Lower lobe of right lung (tissue), 2 donors: ENCODE measurements around the gene ERBIN. TPM values are rescaled to one million over a fixed set of nuclear protein-coding genes. Genes with fewer than 3 reads are reported as not detected.
"Not testable (repeated sequence)": the region's sequence is repeated elsewhere in the genome, so short reads cannot be mapped to it uniquely, and the experiment has no call there.

Source experiments
- ATAC-seq, 2 donors: fragments of 200-7000 bp; cut with Tn5 transposase; one replicate each; pipeline ENCODE4 v1.9.1; 2020 to 2022; ENCODE audit warnings: mild to moderate bottlenecking in 2 of 2, moderate library complexity in 2 of 2
- DNase-seq: peaks from one replicate; pipeline ENCODE4 v3.0.0-alpha.2; 2020
- H3K27ac ChIP-seq: fragments of 200-600 bp; one replicate; pipeline ENCODE4 v1.8.0; 2022
- H3K27me3 ChIP-seq: fragments of 200-600 bp; one replicate; pipeline ENCODE4 v1.8.0; 2022; ENCODE audit warnings: low read depth
- H3K36me3 ChIP-seq: fragments of 200-600 bp; one replicate; pipeline ENCODE4 v1.8.0; 2022; ENCODE audit warnings: mild to moderate bottlenecking
- H3K4me1 ChIP-seq: fragments of 200-600 bp; one replicate; pipeline ENCODE4 v1.8.0; 2022
- H3K4me3 ChIP-seq: fragments of 200-600 bp; one replicate; pipeline ENCODE4 v1.8.0; 2022; ENCODE audit warnings: mild to moderate bottlenecking
- H3K9me3 ChIP-seq: fragments of 200-600 bp; one replicate; pipeline ENCODE4 v1.8.0; 2022
- CTCF ChIP-seq: fragments of 200-600 bp; IDR thresholded peaks from one replicate; pipeline ENCODE4 v1.8.0; 2022; ENCODE audit warnings: antibody characterized with exemption, mild to moderate bottlenecking
- intact Hi-C: fragments of 100-400 bp; cut with DNase I; formaldehyde crosslinking; loops from one replicate; pipeline ENCODE4 v1.11.0; 2022
- total RNA-seq: library from RNA; stranded (reverse); fragmentation: NEBNext Ultra II Directional; extraction: Animal tissue kit (Norgen Biotek cat#: 25700); gene quantifications from one replicate; pipeline ENCODE4 v1.2.1, GENCODE V29; 2021
- donor health status: DM: no; HTN: yes; CAD: no; lungs with severe emphysema.

Gene ERBIN
- total RNA-seq, 1 donor from 2014 or later, result 68.2 TPM

GRCh38 chr5:65967288-65968066 lies 41.1 kb downstream of the ERBIN start:
- TF ChIP-seq CTCF, result no peak
- no peaks in the 10 kb centered on the region for H3K27me3 ChIP-seq
- H3K9me3 ChIP-seq, result no peaks in the 10 kb centered on the region
- ATAC-seq (no peak), DNase-seq (no peak)
- no peaks in the 10 kb centered on the region for H3K36me3 ChIP-seq
- no peak overlapping the region for H3K4me3 ChIP-seq
- H3K27ac ChIP-seq, result no peak overlapping the region
- peaks cover 61% of the 10 kb centered on the region for H3K4me1 ChIP-seq
- intact Hi-C loops, result no loop called here

DNA sequence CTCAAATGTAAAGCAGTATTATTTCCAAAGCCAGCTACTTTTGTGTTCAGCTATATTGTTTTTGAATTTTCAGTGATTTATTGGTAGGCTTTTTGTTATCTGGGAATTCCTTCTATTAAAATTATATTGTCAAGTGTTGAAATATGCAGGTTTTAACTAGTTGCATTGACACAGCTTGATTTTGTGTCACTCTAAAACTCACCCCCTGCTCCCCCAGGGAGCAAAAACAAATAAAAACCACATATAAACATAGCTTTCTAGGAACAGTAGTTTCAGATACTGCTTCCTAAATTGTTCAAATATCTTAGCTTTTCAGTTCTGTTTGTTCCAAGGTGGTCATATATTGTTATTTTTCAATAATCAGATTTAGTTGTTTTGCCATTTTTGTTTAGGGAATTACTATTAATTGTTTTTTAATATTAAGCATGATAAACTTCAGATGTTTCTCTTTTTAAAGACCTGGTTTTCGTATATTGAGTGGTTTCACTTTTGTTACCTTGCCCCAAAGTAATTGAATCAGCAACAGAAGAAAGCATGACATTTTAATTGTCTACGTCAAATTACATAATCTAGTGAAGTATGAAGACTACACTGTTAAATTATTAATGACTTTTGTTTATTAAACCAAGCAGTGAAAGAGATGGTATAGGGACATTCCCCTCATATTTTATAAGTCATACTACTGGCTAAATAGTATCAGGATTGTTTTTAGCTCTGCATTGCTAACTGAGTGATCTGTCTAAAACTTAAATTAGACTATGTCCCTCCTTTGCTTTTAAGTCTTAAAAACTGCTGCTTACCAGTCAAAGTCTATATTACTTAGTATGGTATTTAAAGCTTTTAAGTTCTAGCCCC lies 43.4 kb downstream of the ERBIN start:
- DNase-seq (no peak), ATAC-seq (no peak)
- TF ChIP-seq CTCF, result no peak
- no peaks in the 10 kb centered on the region for H3K9me3 ChIP-seq
- no peaks in the 10 kb centered on the region for H3K36me3 ChIP-seq
- no peaks in the 10 kb centered on the region for H3K27me3 ChIP-seq
- H3K4me3 ChIP-seq, result no peak overlapping the region
- intact Hi-C loops, result no loop called here
- H3K4me1 ChIP-seq, result peaks cover 48% of the 10 kb centered on the region
- H3K27ac ChIP-seq, result no peak overlapping the region

- Histone ChIP-seq H3K9me3 (no peaks in the 10 kb centered on the region), H3K4me3 (no peak overlapping the region), H3K36me3 (no peaks in the 10 kb centered on the region), H3K4me1 (peaks cover 39% of the 10 kb centered on the region), H3K27ac (no peak overlapping the region), H3K27me3 (no peaks in the 10 kb centered on the region)
- ATAC-seq, result no peak
- intact Hi-C loops, result no loop called here
- no peak for TF ChIP-seq CTCF
- no peak for DNase-seq
Measured at GRCh38 chr5:65970481-65971367, 44.3 kb downstream of the ERBIN start.

DNA sequence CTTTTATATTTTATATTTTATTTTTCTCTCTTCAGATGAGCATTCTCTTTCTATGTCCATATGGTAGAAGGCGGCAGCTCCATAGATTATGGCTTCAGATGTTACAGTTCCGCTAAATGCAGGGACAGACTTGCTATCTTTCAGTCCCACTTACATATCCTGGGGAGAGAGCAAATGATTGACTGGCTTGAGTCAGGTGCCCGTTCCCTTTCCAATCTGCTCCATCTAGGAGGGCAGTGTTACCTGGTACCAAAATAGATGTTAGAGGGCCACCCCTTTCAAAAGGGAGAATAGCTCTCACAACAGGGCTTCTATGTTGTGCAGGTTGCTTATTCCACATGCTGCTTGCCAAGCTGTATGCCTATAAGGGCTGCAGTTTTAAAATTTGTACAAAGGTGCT lies 45.3 kb downstream of the ERBIN start:
- H3K36me3 ChIP-seq, result no peaks in the 10 kb centered on the region
- ATAC-seq (no peak), DNase-seq (no peak)
- H3K4me3 ChIP-seq, result no peak overlapping the region
- no peak for TF ChIP-seq CTCF
- H3K27me3 ChIP-seq, result no peaks in the 10 kb centered on the region
- H3K27ac ChIP-seq, result no peak overlapping the region
- intact Hi-C loops, result no loop called here
- no peaks in the 10 kb centered on the region for H3K9me3 ChIP-seq
- H3K4me1 ChIP-seq, result peaks cover 32% of the 10 kb centered on the region

- ATAC-seq, H3K36me3 ChIP-seq, intact Hi-C loops, H3K27ac ChIP-seq, DNase-seq, H3K9me3 ChIP-seq, H3K27me3 ChIP-seq, H3K4me3 ChIP-seq: not testable (repeated sequence)
- H3K4me1 ChIP-seq, result peaks cover 25% of the 10 kb centered on the region
Measured at GRCh38 chr5:65972896-65973295, 46.5 kb downstream of the ERBIN start.
